A549 (cell line): Measurements from ENCODE around the gene RHOBTB1.

Experiments used
- MAFK ChIP-seq: fragments of 450-650 bp; IDR thresholded peaks from 2 replicates; pipeline ENCODE4 v1.6.1; 2014; ENCODE audit not compliant: partially characterized antibody
- NFE2L2 ChIP-seq: fragments of 150-350 bp; conservative IDR thresholded peaks from 2 replicates; pipeline ENCODE4 v1.6.1; 2014; ENCODE audit warnings: low read length
- NPAS2 ChIP-seq: fragments of 250-450 bp; sonication (Bioruptor Pico); IDR thresholded peaks from 2 replicates; pipeline ENCODE4 v1.8.0; 2022; ENCODE audit warnings: mild to moderate bottlenecking, moderate library complexity, borderline replicate concordance
- TP53 ChIP-seq: fragments of 250-450 bp; sonication (Bioruptor Pico); IDR thresholded peaks from 2 replicates; pipeline ENCODE4 v1.5.0; 2021; ENCODE audit warnings: mild to moderate bottlenecking, moderate library complexity
- TF ChIP-seq, protein P1 (sequence below): fragments of >200 bp; sonication (Bioruptor Twin); formaldehyde crosslinking; IDR thresholded peaks from 3 replicates; pipeline ENCODE4 v1.5.1; 2016
- TF ChIP-seq, protein P2 (sequence below): fragments of 200-600 bp; sonication (generic); IDR thresholded peaks from 2 replicates; pipeline ENCODE4 v1.6.1; 2016; ENCODE audit warnings: antibody characterized with exemption, mild to moderate bottlenecking, moderate library complexity

DNA sequence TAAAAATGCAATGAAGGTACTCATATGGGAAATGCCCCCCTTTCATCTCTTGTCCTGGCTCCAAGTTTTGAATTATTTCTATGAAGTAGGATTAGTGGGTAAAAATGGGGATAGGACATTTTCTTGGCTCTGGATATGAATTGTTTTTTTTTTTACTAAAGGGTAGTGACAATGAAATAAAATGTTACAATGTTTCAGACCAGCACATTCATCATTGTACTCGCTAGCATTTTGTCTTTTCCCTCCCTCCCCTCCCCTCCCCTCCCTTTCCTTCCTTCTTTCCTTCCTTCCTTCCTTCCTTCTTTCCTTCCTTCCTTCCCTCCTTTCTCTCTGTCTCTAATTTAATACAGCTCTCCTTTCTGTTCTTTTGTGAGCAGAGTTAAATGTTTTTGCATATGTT lies 101.3 kb downstream of the RHOBTB1 start:
- TF ChIP-seq, protein P1, sequence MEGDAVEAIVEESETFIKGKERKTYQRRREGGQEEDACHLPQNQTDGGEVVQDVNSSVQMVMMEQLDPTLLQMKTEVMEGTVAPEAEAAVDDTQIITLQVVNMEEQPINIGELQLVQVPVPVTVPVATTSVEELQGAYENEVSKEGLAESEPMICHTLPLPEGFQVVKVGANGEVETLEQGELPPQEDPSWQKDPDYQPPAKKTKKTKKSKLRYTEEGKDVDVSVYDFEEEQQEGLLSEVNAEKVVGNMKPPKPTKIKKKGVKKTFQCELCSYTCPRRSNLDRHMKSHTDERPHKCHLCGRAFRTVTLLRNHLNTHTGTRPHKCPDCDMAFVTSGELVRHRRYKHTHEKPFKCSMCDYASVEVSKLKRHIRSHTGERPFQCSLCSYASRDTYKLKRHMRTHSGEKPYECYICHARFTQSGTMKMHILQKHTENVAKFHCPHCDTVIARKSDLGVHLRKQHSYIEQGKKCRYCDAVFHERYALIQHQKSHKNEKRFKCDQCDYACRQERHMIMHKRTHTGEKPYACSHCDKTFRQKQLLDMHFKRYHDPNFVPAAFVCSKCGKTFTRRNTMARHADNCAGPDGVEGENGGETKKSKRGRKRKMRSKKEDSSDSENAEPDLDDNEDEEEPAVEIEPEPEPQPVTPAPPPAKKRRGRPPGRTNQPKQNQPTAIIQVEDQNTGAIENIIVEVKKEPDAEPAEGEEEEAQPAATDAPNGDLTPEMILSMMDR, result no peak
- TF ChIP-seq NPAS2 (CRISPR knock-in tag), result no peak
- TF ChIP-seq TP53 (CRISPR knock-in tag), result no peak
- no peak for TF ChIP-seq MAFK
- TF ChIP-seq, protein P2, sequence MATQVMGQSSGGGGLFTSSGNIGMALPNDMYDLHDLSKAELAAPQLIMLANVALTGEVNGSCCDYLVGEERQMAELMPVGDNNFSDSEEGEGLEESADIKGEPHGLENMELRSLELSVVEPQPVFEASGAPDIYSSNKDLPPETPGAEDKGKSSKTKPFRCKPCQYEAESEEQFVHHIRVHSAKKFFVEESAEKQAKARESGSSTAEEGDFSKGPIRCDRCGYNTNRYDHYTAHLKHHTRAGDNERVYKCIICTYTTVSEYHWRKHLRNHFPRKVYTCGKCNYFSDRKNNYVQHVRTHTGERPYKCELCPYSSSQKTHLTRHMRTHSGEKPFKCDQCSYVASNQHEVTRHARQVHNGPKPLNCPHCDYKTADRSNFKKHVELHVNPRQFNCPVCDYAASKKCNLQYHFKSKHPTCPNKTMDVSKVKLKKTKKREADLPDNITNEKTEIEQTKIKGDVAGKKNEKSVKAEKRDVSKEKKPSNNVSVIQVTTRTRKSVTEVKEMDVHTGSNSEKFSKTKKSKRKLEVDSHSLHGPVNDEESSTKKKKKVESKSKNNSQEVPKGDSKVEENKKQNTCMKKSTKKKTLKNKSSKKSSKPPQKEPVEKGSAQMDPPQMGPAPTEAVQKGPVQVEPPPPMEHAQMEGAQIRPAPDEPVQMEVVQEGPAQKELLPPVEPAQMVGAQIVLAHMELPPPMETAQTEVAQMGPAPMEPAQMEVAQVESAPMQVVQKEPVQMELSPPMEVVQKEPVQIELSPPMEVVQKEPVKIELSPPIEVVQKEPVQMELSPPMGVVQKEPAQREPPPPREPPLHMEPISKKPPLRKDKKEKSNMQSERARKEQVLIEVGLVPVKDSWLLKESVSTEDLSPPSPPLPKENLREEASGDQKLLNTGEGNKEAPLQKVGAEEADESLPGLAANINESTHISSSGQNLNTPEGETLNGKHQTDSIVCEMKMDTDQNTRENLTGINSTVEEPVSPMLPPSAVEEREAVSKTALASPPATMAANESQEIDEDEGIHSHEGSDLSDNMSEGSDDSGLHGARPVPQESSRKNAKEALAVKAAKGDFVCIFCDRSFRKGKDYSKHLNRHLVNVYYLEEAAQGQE, result no peak
- no peak for TF ChIP-seq NFE2L2
